Lower leg skin (tissue), 4 donors: Measurements from ENCODE around the gene OR5K4. TPM values are rescaled to one million over a fixed set of nuclear protein-coding genes. Genes with fewer than 3 reads are reported as not detected.
"Not testable (repeated sequence)": the region's sequence is repeated elsewhere in the genome, so short reads cannot be mapped to it uniquely, and the experiment has no call there.

Experiments used
- DNase-seq, 2 donors: peaks; one replicate each; pipeline ENCODE4 v3.0.0-alpha.2; 2019; ENCODE audit warnings: low spot score in 2 of 2
- H3K4me3 ChIP-seq: fragments of 200-600 bp; sonication (generic); 2 replicates; pipeline ENCODE4 v1.5.1; 2017; ENCODE audit warnings: mild to moderate bottlenecking, low read depth; ENCODE audit not compliant: poor library complexity, severe bottlenecking
- CTCF ChIP-seq, 3 donors: fragments of 450-650 bp; IDR thresholded peaks; one replicate each; pipeline ENCODE4 v1.5.1; 2016; ENCODE audit warnings: antibody characterized with exemption in 3 of 3, mild to moderate bottlenecking in 3 of 3, moderate library complexity in 2 of 3
- POLR2A ChIP-seq, 2 donors: fragments of 450-650 bp; IDR thresholded peaks; one replicate each; pipeline ENCODE4 v1.6.1; 2016 to 2017; ENCODE audit warnings: antibody characterized with exemption in 2 of 2, mild to moderate bottlenecking in 1 of 2, moderate library complexity in 1 of 2
- WGBS, 2 donors: methylation state at CpG; one replicate each; pipeline ENCODE4 v1.1.5; 2018; 5-methylcytosine and 5-hydroxymethylcytosine counted together
- intact Hi-C: fragments of 100-400 bp; cut with DNase I; formaldehyde crosslinking; loops from one replicate; pipeline ENCODE4 v1.15.0; 2023; ENCODE audit warnings: low total_unique reads
- total RNA-seq, 4 donors: library from RNA; depleted of rRNA; stranded (reverse); fragments of >200 nt; gene quantifications; one replicate each; pipeline ENCODE4 v1.1.0, GENCODE V29; 2016

OR5K4 gene
- total RNA-seq, 4 donors from 2014 or later, result not detected

GRCh38 chr3:98395101-98395500, 41.4 kb downstream of the OR5K4 start:
- intact Hi-C loops, result no loop called here
- DNase-seq, result no peak
- TF ChIP-seq CTCF (IDR thresholded peaks at IDR 0.05) (no peak), POLR2A (IDR thresholded peaks at IDR 0.05) (no peak)
- no peak overlapping the region for H3K4me3 ChIP-seq

- intact Hi-C loops, H3K4me3 ChIP-seq, DNase-seq: not testable (repeated sequence)
- 97 to 98% methylated on average over 4 of the region's 4 CpGs for WGBS, 2 donors
These were observed 42.8 kb downstream of the OR5K4 start for GRCh38 chr3:98396482-98396881.

GRCh38 chr3:98398513-98398912, 44.9 kb downstream of the OR5K4 start:
- DNase-seq, result no peak
- TF ChIP-seq POLR2A (IDR thresholded peaks at IDR 0.05), result no peak
- TF ChIP-seq CTCF (IDR thresholded peaks at IDR 0.05), result no peak
- no peak overlapping the region for H3K4me3 ChIP-seq
- intact Hi-C loops, result no loop called here

- no peak for DNase-seq
- intact Hi-C loops, result no loop called here
- H3K4me3 ChIP-seq, result no peak overlapping the region
- no peak for TF ChIP-seq CTCF (IDR thresholded peaks at IDR 0.05)
- TF ChIP-seq POLR2A (IDR thresholded peaks at IDR 0.05), result no peak
- 100% methylated on average over 1 of the region's 1 CpG for WGBS, 2 donors
These were observed 48.9 kb downstream of the OR5K4 start for GRCh38 chr3:98402507-98402906.

- H3K4me3 ChIP-seq, result no peak overlapping the region
- intact Hi-C loops, result no loop called here
- TF ChIP-seq POLR2A (IDR thresholded peaks at IDR 0.05) (no peak), CTCF (IDR thresholded peaks at IDR 0.05) (no peak)
- DNase-seq, result no peak
These were observed 50.4 kb downstream of the OR5K4 start for GRCh38 chr3:98404010-98404409.

Other genes starting within 250 kb of the OR5K4 start
- gene OR5H1, start 223.1 kb upstream of the OR5K4 start, total RNA-seq, result not detected
- gene OR5H14, start 206.4 kb upstream of the OR5K4 start, total RNA-seq, result not detected
- gene OR5H15, start 187.2 kb upstream of the OR5K4 start, total RNA-seq, result not detected
- not detected for gene OR5H6, start 89.6 kb upstream of the OR5K4 start, total RNA-seq
- gene OR5H2, start 71.3 kb upstream of the OR5K4 start, total RNA-seq, result not detected
- gene OR5K3, start 36.8 kb downstream of the OR5K4 start, total RNA-seq, result not detected
- not detected for gene OR5K1, start 109.3 kb downstream of the OR5K4 start, total RNA-seq
- not detected for gene OR5K2, start 143.8 kb downstream of the OR5K4 start, total RNA-seq
- 100 to 1,000 TPM; 118 to 323 (median 215) TPM for gene CLDND1, start 169.0 kb downstream of the OR5K4 start, total RNA-seq
- not detected for gene GPR15, start 178.1 kb downstream of the OR5K4 start, total RNA-seq
- 10 to 100 TPM; 21.8 to 28.6 (median 25.0) TPM for gene CPOX, start 239.8 kb downstream of the OR5K4 start, total RNA-seq